Fibroblast of pulmonary artery (primary cell): ENCODE data around the gene EEPD1.
A peak's percentile ranks its signal among the peaks of the same experiment; 100 is the strongest.

Source experiments
- DNase-seq: peaks from one replicate; pipeline ENCODE4 v3.0.0-alpha.2; 2010; ENCODE audit warnings: low read depth
- H3K4me3 ChIP-seq: replicated peaks from 2 replicates; pipeline ENCODE4 v1.5.1; 2011; ENCODE audit warnings: low read depth, mild to moderate bottlenecking, control low read depth, low read length, moderate library complexity
- CTCF ChIP-seq: IDR thresholded peaks from 2 replicates; pipeline ENCODE4 v1.5.1; 2011; ENCODE audit warnings: mild to moderate bottlenecking, control low read depth, low read length, inconsistent platforms; ENCODE audit errors: missing control alignments

EEPD1 gene

GRCh38 chr7:36182854-36183604 lies 30.0 kb downstream of the EEPD1 start:
- no peak overlapping the region for H3K4me3 ChIP-seq
- no peak for DNase-seq
- TF ChIP-seq CTCF = no peak

GRCh38 chr7:36185092-36185491 lies 32.0 kb downstream of the EEPD1 start:
- no peak for DNase-seq
- no peak overlapping the region for H3K4me3 ChIP-seq
- TF ChIP-seq CTCF = no peak

GRCh38 chr7:36185756-36186155 lies 32.7 kb downstream of the EEPD1 start:
- no peak overlapping the region for H3K4me3 ChIP-seq
- no peak for TF ChIP-seq CTCF
- DNase-seq = peak; percentile 7

GRCh38 chr7:36186359-36187121 lies 33.5 kb downstream of the EEPD1 start:
- DNase-seq = no peak
- H3K4me3 ChIP-seq = no peak overlapping the region
- TF ChIP-seq CTCF = no peak

GRCh38 chr7:36188266-36188665 lies 35.2 kb downstream of the EEPD1 start:
- TF ChIP-seq CTCF = no peak
- DNase-seq = no peak
- H3K4me3 ChIP-seq = no peak overlapping the region

- DNase-seq = no peak
- TF ChIP-seq CTCF = no peak
These were observed 35.9 kb downstream of the EEPD1 start for GRCh38 chr7:36188906-36189305.

More at GRCh38 chr7:36188906-36189305, 35.9 kb downstream of the EEPD1 start:
- H3K4me3 ChIP-seq = no peak overlapping the region
